Natural killer cell (primary cell): ENCODE data around the gene RHOBTB3. TPM values are rescaled to one million over a fixed set of nuclear protein-coding genes. Genes with fewer than 3 reads are reported as not detected.

ENCODE experiments used
- ATAC-seq, 3 donors: fragments of 150-1000 bp in 2 of 3; fragments of 200-7000 bp in 1 of 3; cut with Tn5 transposase; 1 replicate in 1 of 3; 2 replicates in 2 of 3; pipeline ENCODE4 v1.10.0; 2021; ENCODE audit warnings: mild to moderate bottlenecking in 2 of 3, moderate library complexity in 2 of 3
- DNase-seq, 2 donors: peaks; one replicate each; pipeline versions ENCODE4 v3.0.0 to v3.0.0-alpha.2; 2013 to 2021; ENCODE audit warnings: mixed read lengths in 1 of 2
- H3K27ac ChIP-seq: one replicate; pipeline ENCODE4 v1.5.1; 2013; ENCODE audit warnings: mild to moderate bottlenecking, low read length
- H3K27me3 ChIP-seq: one replicate; pipeline ENCODE4 v1.6.1; 2013; ENCODE audit warnings: low read length; ENCODE audit not compliant: control insufficient read depth, insufficient read depth
- H3K36me3 ChIP-seq: one replicate; pipeline ENCODE4 v1.6.1; 2013; ENCODE audit warnings: low read length; ENCODE audit not compliant: control insufficient read depth, insufficient read depth
- H3K4me1 ChIP-seq: one replicate; pipeline ENCODE4 v1.6.1; 2013; ENCODE audit warnings: low read length; ENCODE audit not compliant: control insufficient read depth, insufficient read depth
- H3K4me3 ChIP-seq: one replicate; pipeline ENCODE4 v1.5.1; 2013; ENCODE audit warnings: low read length
- H3K9me3 ChIP-seq: one replicate; pipeline ENCODE4 v1.6.1; 2013; ENCODE audit warnings: low read length; ENCODE audit not compliant: control insufficient read depth, insufficient read depth
- H3K27ac Mint-ChIP-seq, 2 donors: one replicate each; pipeline ENCODE4 v1.8.0; 2022; ENCODE audit warnings: mild to moderate bottlenecking in 2 of 2, mixed read lengths in 2 of 2, moderate library complexity in 1 of 2
- H3K27me3 Mint-ChIP-seq, 2 donors: one replicate each; pipeline ENCODE4 v1.8.0; 2022; ENCODE audit warnings: low read depth in 2 of 2, mixed read lengths in 2 of 2
- H3K36me3 Mint-ChIP-seq: one replicate; pipeline ENCODE4 v1.8.0; 2022; ENCODE audit warnings: mixed read lengths
- H3K4me1 Mint-ChIP-seq, 2 donors: one replicate each; pipeline ENCODE4 v1.8.0; 2022; ENCODE audit warnings: mixed read lengths in 2 of 2
- H3K4me3 Mint-ChIP-seq: one replicate; pipeline ENCODE4 v1.8.0; 2022; ENCODE audit warnings: mild to moderate bottlenecking, moderate library complexity, mixed read lengths
- H3K9me3 Mint-ChIP-seq, 2 donors: one replicate each; pipeline ENCODE4 v1.8.0; 2022; ENCODE audit warnings: mixed read lengths in 2 of 2
- CTCF ChIP-seq: fragments of 200-600 bp; IDR thresholded peaks from one replicate; pipeline ENCODE4 v1.8.0; 2022; ENCODE audit warnings: antibody characterized with exemption
- WGBS: methylation state at CpG from one replicate; pipeline ENCODE4 v1.1.7; 2013; ENCODE audit warnings: missing lambda C conversion rate; ENCODE audit not compliant: insufficient coverage; 5-methylcytosine and 5-hydroxymethylcytosine counted together
- intact Hi-C: fragments of 100-400 bp; cut with micrococcal nuclease; formaldehyde crosslinking; loops from one replicate; pipeline ENCODE4 v1.14.2; 2022
- total RNA-seq, 4 donors: library from RNA; stranded (reverse); fragments of 120-200 nt in 1 of 4; gene quantifications; one replicate each; pipeline versions ENCODE4 v1.2.3 to v1.2.4, GENCODE V29; 2013 to 2022

The RHOBTB3 gene
- total RNA-seq, 3 donors from 2014 or later (not counting 1 experiment from before 2014, with no cell fraction given): 46.5 to 55.1 (median 46.5) TPM

GRCh38 chr5:95838556-95838955 lies 107.4 kb downstream of the RHOBTB3 start:
- TF ChIP-seq CTCF: no peak
- Mint-ChIP-seq H3K4me3 (no peak overlapping the region), H3K9me3 (no peaks in the 10 kb centered on the region), H3K4me1 (peaks cover 48 to 52% of the 10 kb centered on the region in 2 donors), H3K27ac (no peak overlapping the region), H3K27me3 (no peaks in the 10 kb centered on the region), H3K36me3 (no peaks in the 10 kb centered on the region)
- Histone ChIP-seq H3K9me3 (no peaks in the 10 kb centered on the region), H3K4me1 (peaks cover 30% of the 10 kb centered on the region), H3K27me3 (no peaks in the 10 kb centered on the region), H3K4me3 (no peak overlapping the region), H3K27ac (no peak overlapping the region), H3K36me3 (no peaks in the 10 kb centered on the region)
- ATAC-seq (no peak), DNase-seq (no peak)
- WGBS: 36% methylated on average over 1 of the region's 1 CpG
- intact Hi-C loops: loop anchor here (5.0 kb wide), 1 partner anchor 106 kb away; the partner anchor contains the start of gene RHOBTB3

- Histone ChIP-seq H3K4me3 (no peak overlapping the region), H3K9me3 (no peaks in the 10 kb centered on the region), H3K27me3 (no peaks in the 10 kb centered on the region), H3K36me3 (no peaks in the 10 kb centered on the region), H3K4me1 (peaks cover 30% of the 10 kb centered on the region), H3K27ac (no peak overlapping the region)
- no peak for DNase-seq
- Mint-ChIP-seq H3K27me3 (no peaks in the 10 kb centered on the region), H3K4me3 (no peak overlapping the region), H3K27ac (no peak overlapping the region), H3K4me1 (peaks cover 38 to 43% of the 10 kb centered on the region in 2 donors), H3K9me3 (no peaks in the 10 kb centered on the region), H3K36me3 (no peaks in the 10 kb centered on the region)
- intact Hi-C loops: loop anchor here (5.0 kb wide), 1 partner anchor 107 kb away; the partner anchor contains the start of gene RHOBTB3
- WGBS: 92% methylated on average over 1 of the region's 2 CpGs
- no peak for TF ChIP-seq CTCF
- no peak for ATAC-seq
These were observed 108.5 kb downstream of the RHOBTB3 start for GRCh38 chr5:95839658-95840057.

GRCh38 chr5:95840956-95841705 lies 110.0 kb downstream of the RHOBTB3 start:
- intact Hi-C loops: no loop called here
- Histone ChIP-seq H3K27me3 (no peaks in the 10 kb centered on the region), H3K27ac (no peak overlapping the region), H3K36me3 (no peaks in the 10 kb centered on the region), H3K9me3 (no peaks in the 10 kb centered on the region), H3K4me1 (peaks cover 22% of the 10 kb centered on the region), H3K4me3 (no peak overlapping the region)
- Mint-ChIP-seq H3K36me3 (no peaks in the 10 kb centered on the region), H3K9me3 (no peaks in the 10 kb centered on the region), H3K4me1 (peaks cover 23 to 30% of the 10 kb centered on the region in 2 donors), H3K4me3 (no peak overlapping the region), H3K27ac (no peak overlapping the region), H3K27me3 (no peaks in the 10 kb centered on the region)
- ATAC-seq (no peak), DNase-seq (no peak)
- WGBS: 67% methylated on average over 1 of the region's 1 CpG
- TF ChIP-seq CTCF: no peak
